GM18867 (cell line): ENCODE measurements around the gene FXYD2.
"Not testable (repeated sequence)": the region's sequence is repeated elsewhere in the genome, so short reads cannot be mapped to it uniquely, and the experiment has no call there.

ENCODE experiments used
- ATAC-seq: cut with Tn5 transposase; IDR thresholded peaks from one replicate; pipeline ENCODE4 v1.9.1; 2021; ENCODE audit warnings: mild to moderate bottlenecking, moderate library complexity; ENCODE audit not compliant: unreplicated experiment

The FXYD2 gene

GRCh38 chr11:117824571-117825537 lies at the start of gene FXYD2:
Gene FXYD2, minus strand, starts transcription at chr11:117824744. Its CDS starts 66 bp downstream, at chr11:117824678.
- ATAC-seq: no peak

- ATAC-seq: no peak
Observed at GRCh38 chr11:117873828-117874125, 49.2 kb upstream of the FXYD2 start.

- no peak for ATAC-seq
Observed at GRCh38 chr11:117872975-117873827, 48.7 kb upstream of the FXYD2 start.

- ATAC-seq: no peak
Observed at GRCh38 chr11:117872420-117872961, 47.9 kb upstream of the FXYD2 start.

GRCh38 chr11:117871784-117872183 lies 47.2 kb upstream of the FXYD2 start:
- ATAC-seq: no peak

- ATAC-seq: no peak
Observed at GRCh38 chr11:117871160-117871559, 46.6 kb upstream of the FXYD2 start.

- ATAC-seq: no peak
Observed at GRCh38 chr11:117870103-117870952, 45.8 kb upstream of the FXYD2 start.

GRCh38 chr11:117869604-117870003 lies 45.1 kb upstream of the FXYD2 start:
- no peak for ATAC-seq

GRCh38 chr11:117868815-117869561 lies 44.4 kb upstream of the FXYD2 start:
- no peak for ATAC-seq

GRCh38 chr11:117868088-117868487 lies 43.5 kb upstream of the FXYD2 start:
- ATAC-seq: no peak

- ATAC-seq: no peak
Observed at GRCh38 chr11:117866526-117866925, 42.0 kb upstream of the FXYD2 start.

GRCh38 chr11:117865546-117865945 lies 41.0 kb upstream of the FXYD2 start:
- not testable (repeated sequence) for ATAC-seq

GRCh38 chr11:117863383-117863782 lies 38.8 kb upstream of the FXYD2 start:
- ATAC-seq: no peak

- no peak for ATAC-seq
Observed at GRCh38 chr11:117862753-117863152, 38.2 kb upstream of the FXYD2 start.

GRCh38 chr11:117862019-117862725 lies 37.6 kb upstream of the FXYD2 start:
- ATAC-seq: no peak

- ATAC-seq: no peak
Observed at GRCh38 chr11:117861151-117862018, 36.8 kb upstream of the FXYD2 start.

- no peak for ATAC-seq
Observed at GRCh38 chr11:117860139-117860538, 35.6 kb upstream of the FXYD2 start.

- ATAC-seq: no peak
Observed at GRCh38 chr11:117859488-117860112, 35.1 kb upstream of the FXYD2 start.
